A549 (cell line): Measurements from ENCODE around the gene ARID1B. TPM values are rescaled to one million over a fixed set of nuclear protein-coding genes. Genes with fewer than 3 reads are reported as not detected.

Experiments
- ATAC-seq, 2 experiments: fragments of 200-7000 bp in 1 of 2; fragments of >200 bp in 1 of 2; cut with Nextera tagmentation in 1 of 2; cut with Tn5 transposase in 1 of 2; 3 replicates each; pipeline versions ENCODE4 v1.8.0 to v1.9.1; 2018 to 2020; ENCODE audit warnings: mild to moderate bottlenecking in 1 of 2, moderate library complexity in 1 of 2
- CTCF ChIA-PET: fragments of 300-600 bp; sonication (Branson Sonifier 250); formaldehyde crosslinking; extraction: SDS; loops from one replicate; lab custom pipeline; 2021; ENCODE audit warnings: antibody characterized with exemption, inconsistent platforms; lab: Yijun Ruan, JAX
- POLR2A ChIA-PET: fragments of 350-600 bp; formaldehyde crosslinking; extraction: SDS; loops from one replicate; lab custom pipeline; 2021; ENCODE audit warnings: antibody characterized with exemption, inconsistent platforms; lab: Yijun Ruan, JAX
- DNase-seq, 2 experiments: peaks; one replicate each; pipeline versions ENCODE4 v3.0.0 to v3.0.0-alpha.2; 2011 to 2016; ENCODE audit warnings: low read depth in 1 of 2, low spot score in 1 of 2
- FAIRE-seq: peaks from 2 replicates; lab custom pipeline; 2011; peaks lifted over from hg19 to GRCh38; lab: Jason Lieb, UNC
- H3K27ac ChIP-seq, 2 experiments: fragments of >200 bp; sonication (Bioruptor Twin); formaldehyde crosslinking; 3 replicates each; pipeline ENCODE4 v1.5.1; 2016 to 2017
- H3K4me1 ChIP-seq: fragments of >200 bp; sonication (Bioruptor Twin); formaldehyde crosslinking; 3 replicates; pipeline ENCODE4 v1.6.1; 2016
- H3K4me2 ChIP-seq: fragments of >200 bp; sonication (Bioruptor Twin); formaldehyde crosslinking; 3 replicates; pipeline ENCODE4 v1.6.1; 2016
- H3K4me3 ChIP-seq: fragments of >200 bp; sonication (Bioruptor Twin); formaldehyde crosslinking; 3 replicates; pipeline ENCODE4 v1.5.1; 2016
- H3K9me3 ChIP-seq: fragments of >200 bp; sonication (Bioruptor Twin); formaldehyde crosslinking; 3 replicates; pipeline ENCODE4 v1.6.1; 2016
- BCL3 ChIP-seq: fragments of >200 bp; sonication (Bioruptor Twin); formaldehyde crosslinking; IDR thresholded peaks from 3 replicates; pipeline ENCODE4 v1.6.1; 2016
- CEBPB ChIP-seq, 2 experiments: fragments of >200 bp in 1 of 2; sonication (Bioruptor Twin) in 1 of 2; formaldehyde crosslinking in 1 of 2; IDR thresholded peaks; 2 replicates each; pipeline ENCODE4 v1.6.1; 2012 to 2016
- CTCF ChIP-seq: fragments of >200 bp; sonication (Bioruptor Twin); formaldehyde crosslinking; IDR thresholded peaks from 3 replicates; pipeline ENCODE4 v1.5.1; 2016
- EHF ChIP-seq: fragments of 250-450 bp; sonication (Bioruptor Pico); IDR thresholded peaks from 2 replicates; pipeline ENCODE4 v1.5.0; 2020; ENCODE audit warnings: mild to moderate bottlenecking
- EHMT2 ChIP-seq: fragments of 200-600 bp; sonication (generic); IDR thresholded peaks from 2 replicates; pipeline ENCODE4 v1.6.1; 2016; ENCODE audit warnings: antibody characterized with exemption, low read depth, mild to moderate bottlenecking, moderate library complexity
- EP300 ChIP-seq, 2 experiments: fragments of >200 bp; sonication (Bioruptor Twin); formaldehyde crosslinking; IDR thresholded peaks; 2 replicates in 1 of 2; 3 replicates in 1 of 2; pipeline ENCODE4 v1.6.1; 2016 to 2017
- FOSB ChIP-seq: fragments of 250-450 bp; sonication (Bioruptor Pico); IDR thresholded peaks from 2 replicates; pipeline ENCODE4 v1.5.0; 2020; ENCODE audit warnings: mild to moderate bottlenecking, moderate library complexity
- FOSL2 ChIP-seq, 2 experiments: fragments of 450-650 bp in 1 of 2; fragments of >200 bp in 1 of 2; sonication (Bioruptor Twin) in 1 of 2; formaldehyde crosslinking; IDR thresholded peaks; 2 replicates each; pipeline versions ENCODE4 v1.5.0 to v1.6.1; 2016 to 2020; ENCODE audit warnings: mild to moderate bottlenecking in 1 of 2, moderate library complexity in 1 of 2
- HDAC2 ChIP-seq: fragments of 200-600 bp; sonication (generic); IDR thresholded peaks from 2 replicates; pipeline ENCODE4 v1.6.1; 2016
- HES2 ChIP-seq: fragments of >200 bp; sonication (Bioruptor Twin); formaldehyde crosslinking; IDR thresholded peaks from 2 replicates; pipeline ENCODE4 v1.6.1; 2016
- HOXA7 ChIP-seq: fragments of 250-450 bp; sonication (Bioruptor Pico); IDR thresholded peaks from 2 replicates; pipeline ENCODE4 v1.5.0; 2020; ENCODE audit warnings: mild to moderate bottlenecking, moderate library complexity
- HOXB13 ChIP-seq: fragments of 250-450 bp; sonication (Bioruptor Pico); IDR thresholded peaks from 2 replicates; pipeline ENCODE4 v1.5.0; 2020; ENCODE audit warnings: low read depth, mild to moderate bottlenecking, moderate library complexity
- JUN ChIP-seq, 2 experiments: fragments of >200 bp; sonication (Bioruptor Twin); formaldehyde crosslinking; IDR thresholded peaks; 2 replicates in 1 of 2; 3 replicates in 1 of 2; pipeline ENCODE4 v1.6.1; 2016 to 2017
- KDM5A ChIP-seq: fragments of 200-600 bp; sonication (generic); IDR thresholded peaks from 2 replicates; pipeline ENCODE4 v1.6.1; 2016; ENCODE audit warnings: antibody characterized with exemption, mild to moderate bottlenecking
- MAZ ChIP-seq: fragments of 150-350 bp; IDR thresholded peaks from 2 replicates; pipeline ENCODE4 v1.6.1; 2014; ENCODE audit warnings: antibody characterized with exemption, low read depth, low read length, borderline replicate concordance
- NFE2L2 ChIP-seq: fragments of 150-350 bp; conservative IDR thresholded peaks from 2 replicates; pipeline ENCODE4 v1.6.1; 2014; ENCODE audit warnings: low read length
- NPAS2 ChIP-seq: fragments of 250-450 bp; sonication (Bioruptor Pico); IDR thresholded peaks from 2 replicates; pipeline ENCODE4 v1.8.0; 2022; ENCODE audit warnings: mild to moderate bottlenecking, moderate library complexity, borderline replicate concordance
- POLR2AphosphoS2 ChIP-seq: conservative IDR thresholded peaks from 2 replicates; pipeline ENCODE4 v1.6.1; 2012; ENCODE audit warnings: low read length, improper control_type of control experiment, inconsistent platforms
- RFX5 ChIP-seq: fragments of 450-650 bp; IDR thresholded peaks from 2 replicates; pipeline ENCODE4 v1.7.1; 2014; ENCODE audit warnings: antibody characterized with exemption, mild to moderate bottlenecking, moderate library complexity
- RNF2 ChIP-seq: fragments of 200-600 bp; sonication (generic); IDR thresholded peaks from 2 replicates; pipeline ENCODE4 v1.6.1; 2016; ENCODE audit warnings: low read depth, mild to moderate bottlenecking, antibody characterized with exemption, moderate library complexity, borderline replicate concordance
- SREBF2 ChIP-seq: fragments of 450-650 bp; IDR thresholded peaks from 2 replicates; pipeline ENCODE4 v1.6.1; 2014; ENCODE audit warnings: mild to moderate bottlenecking, moderate library complexity
- TFCP2L1 ChIP-seq: fragments of 250-450 bp; sonication (Bioruptor Pico); IDR thresholded peaks from 2 replicates; pipeline ENCODE4 v1.5.0; 2021; ENCODE audit warnings: mild to moderate bottlenecking
- TP53 ChIP-seq: fragments of 250-450 bp; sonication (Bioruptor Pico); IDR thresholded peaks from 2 replicates; pipeline ENCODE4 v1.5.0; 2021; ENCODE audit warnings: mild to moderate bottlenecking, moderate library complexity
- USF2 ChIP-seq: fragments of 450-650 bp; IDR thresholded peaks from 2 replicates; pipeline ENCODE4 v1.6.1; 2014; ENCODE audit warnings: antibody characterized with exemption
- ZNF302 ChIP-seq: fragments of 250-450 bp; sonication (Bioruptor Pico); IDR thresholded peaks from 2 replicates; pipeline ENCODE4 v1.9.0; 2021; ENCODE audit warnings: inconsistent platforms, mild to moderate bottlenecking, moderate library complexity
- ZSCAN20 ChIP-seq: fragments of 250-450 bp; sonication (Bioruptor Pico); IDR thresholded peaks from 2 replicates; pipeline ENCODE4 v1.8.0; 2022; ENCODE audit warnings: mild to moderate bottlenecking, moderate library complexity
- WGBS: methylation state at CpG from one replicate; pipeline ENCODE4 v1.1.6; 2017; ENCODE audit errors: missing lambda C conversion rate; 5-methylcytosine and 5-hydroxymethylcytosine counted together
- polyA plus RNA-seq, 4 experiments: library from polyadenylated mRNA; depleted of rRNA in 3 of 4; stranded (reverse); fragments of >200 nt; fragmentation: RNase III in 1 of 4; extraction: RNeasy Plus Mini Kit Qiagen cat#74134 plus additional on column Dnase treatment in 1 of 4; gene quantifications; 2 replicates in 3 of 4; 3 replicates in 1 of 4; pipeline ENCODE4 v1.2.3, GENCODE V29; 2011 to 2017

Gene ARID1B
- polyA plus RNA-seq, 2 of the 4 experiments (the other 2 are of a cell fraction): 13.5 to 16.3 TPM

GRCh38 chr6:156917213-156917612 lies 140.0 kb downstream of the ARID1B start:
- H3K4me1 ChIP-seq: no peaks in the 10 kb centered on the region
- 93% methylated on average over 5 of the region's 5 CpGs for WGBS
- POLR2A ChIA-PET: no interaction called here
- TF ChIP-seq CTCF (no peak), HES2 (no peak), EP300 (IDR thresholded peaks at IDR 0.05) (no peak), NPAS2 (CRISPR knock-in tag) (no peak), HDAC2 (no peak)
- TF ChIP-seq, all 56 proteins: peak for 0
- H3K4me3 ChIP-seq: no peak overlapping the region
- CTCF ChIA-PET: no interaction called here
- H3K27ac ChIP-seq: no peak overlapping the region
- DNase-seq (no peak), ATAC-seq (no peak), FAIRE-seq (no peak)
- no peak overlapping the region for H3K4me2 ChIP-seq
- no peaks in the 10 kb centered on the region for H3K9me3 ChIP-seq

GRCh38 chr6:156918647-156919046 lies 141.5 kb downstream of the ARID1B start:
- CTCF ChIA-PET: no interaction called here
- TF ChIP-seq CEBPB (IDR thresholded peaks at IDR 0.05) (no peak), FOSL2 (IDR thresholded peaks at IDR 0.05) (no peak), FOSL2 (CRISPR knock-in tag; IDR thresholded peaks at IDR 0.05) (no peak), KDM5A (no peak), USF2 (no peak), ZSCAN20 (CRISPR knock-in tag) (no peak), SREBF2 (no peak), FOSB (no peak), NFE2L2 (no peak), TFCP2L1 (no peak), BCL3 (no peak), POLR2AphosphoS2 (no peak), EHMT2 (no peak)
- POLR2A ChIA-PET: no interaction called here
- DNase-seq: no peak
- H3K4me1 ChIP-seq: no peaks in the 10 kb centered on the region
- ATAC-seq: no peak
- no peaks in the 10 kb centered on the region for H3K9me3 ChIP-seq
- WGBS: 84% methylated on average over 7 of the region's 7 CpGs
- no peak overlapping the region for H3K4me2 ChIP-seq
- no peak for FAIRE-seq
- no peak overlapping the region for H3K4me3 ChIP-seq
- H3K27ac ChIP-seq: no peak overlapping the region

GRCh38 chr6:156919370-156919769 lies 142.2 kb downstream of the ARID1B start:
- Histone ChIP-seq H3K4me1 (no peaks in the 10 kb centered on the region), H3K27ac (no peak overlapping the region), H3K4me2 (no peak overlapping the region), H3K9me3 (no peaks in the 10 kb centered on the region), H3K4me3 (no peak overlapping the region)
- TF ChIP-seq RFX5 (no peak), RNF2 (no peak), JUN (IDR thresholded peaks at IDR 0.05) (no peak), HOXA7 (CRISPR knock-in tag) (no peak), EHF (no peak), TP53 (no peak), MAZ (no peak), EP300 (IDR thresholded peaks at IDR 0.05) (no peak), KDM5A (no peak), HOXB13 (CRISPR knock-in tag) (no peak), NPAS2 (CRISPR knock-in tag) (no peak), ZNF302 (CRISPR knock-in tag) (no peak), FOSL2 (IDR thresholded peaks at IDR 0.05) (no peak), FOSL2 (CRISPR knock-in tag; IDR thresholded peaks at IDR 0.05) (no peak)
- CTCF ChIA-PET: no interaction called here
- WGBS: 100% methylated on average over 2 of the region's 2 CpGs
- DNase-seq (no peak), FAIRE-seq (no peak), ATAC-seq (no peak)
- POLR2A ChIA-PET: no interaction called here
